HEK293T (cell line): ENCODE data around the gene SCN2B.

Source experiments
- ARNT ChIP-seq: fragments of 450-650 bp; IDR thresholded peaks from 2 replicates; pipeline ENCODE4 v1.6.1; 2017; ENCODE audit warnings: mild to moderate bottlenecking
- BHLHE40 ChIP-seq: fragments of 450-650 bp; IDR thresholded peaks from 2 replicates; pipeline ENCODE4 v1.6.1; 2016; ENCODE audit warnings: mild to moderate bottlenecking, moderate library complexity, borderline replicate concordance
- CTBP1 ChIP-seq: fragments of 450-650 bp; IDR thresholded peaks from 2 replicates; pipeline ENCODE4 v1.6.1; 2016; ENCODE audit warnings: borderline replicate concordance
- ELF4 ChIP-seq: fragments of 450-650 bp; IDR thresholded peaks from 2 replicates; pipeline ENCODE4 v1.6.1; 2017; ENCODE audit warnings: antibody characterized with exemption
- FOXA1 ChIP-seq: fragments of 450-650 bp; IDR thresholded peaks from 2 replicates; pipeline ENCODE4 v1.6.1; 2016; ENCODE audit warnings: mild to moderate bottlenecking
- FOXK2 ChIP-seq: fragments of 450-650 bp; IDR thresholded peaks from 2 replicates; pipeline ENCODE4 v1.6.1; 2016; ENCODE audit warnings: mild to moderate bottlenecking
- HDGF ChIP-seq: fragments of 450-650 bp; IDR thresholded peaks from 2 replicates; pipeline ENCODE4 v1.6.1; 2017; ENCODE audit warnings: antibody characterized with exemption, borderline replicate concordance
- LEF1 ChIP-seq: fragments of 450-650 bp; IDR thresholded peaks from 2 replicates; pipeline ENCODE4 v1.6.1; 2017; ENCODE audit warnings: mild to moderate bottlenecking, borderline replicate concordance
- NFRKB ChIP-seq: fragments of 450-650 bp; IDR thresholded peaks from 2 replicates; pipeline ENCODE4 v1.6.1; 2016; ENCODE audit warnings: mild to moderate bottlenecking, moderate library complexity
- SP1 ChIP-seq: fragments of 450-650 bp; IDR thresholded peaks from 2 replicates; pipeline ENCODE4 v1.6.1; 2017
- SUZ12 ChIP-seq: fragments of 450-650 bp; IDR thresholded peaks from 2 replicates; pipeline ENCODE4 v1.6.1; 2016; ENCODE audit warnings: mild to moderate bottlenecking
- TARDBP ChIP-seq: fragments of 450-650 bp; IDR thresholded peaks from 2 replicates; pipeline ENCODE4 v1.6.1; 2016
- ZNF384 ChIP-seq: fragments of 450-650 bp; IDR thresholded peaks from 2 replicates; pipeline ENCODE4 v1.6.1; 2016
- TF ChIP-seq, protein P1 (sequence below): fragments of 450-650 bp; IDR thresholded peaks from 2 replicates; pipeline ENCODE4 v1.6.1; 2016

GRCh38 chr11:118162846-118163245 lies 13.6 kb downstream of the SCN2B start:
- TF ChIP-seq FOXK2 (no peak), BHLHE40 (no peak), TARDBP (no peak), ZNF384 (no peak), SP1 (no peak), SUZ12 (no peak), ELF4 (no peak), NFRKB (no peak), ARNT (no peak), HDGF (no peak), LEF1 (no peak), FOXA1 (no peak), CTBP1 (no peak)
- TF ChIP-seq, protein P1, sequence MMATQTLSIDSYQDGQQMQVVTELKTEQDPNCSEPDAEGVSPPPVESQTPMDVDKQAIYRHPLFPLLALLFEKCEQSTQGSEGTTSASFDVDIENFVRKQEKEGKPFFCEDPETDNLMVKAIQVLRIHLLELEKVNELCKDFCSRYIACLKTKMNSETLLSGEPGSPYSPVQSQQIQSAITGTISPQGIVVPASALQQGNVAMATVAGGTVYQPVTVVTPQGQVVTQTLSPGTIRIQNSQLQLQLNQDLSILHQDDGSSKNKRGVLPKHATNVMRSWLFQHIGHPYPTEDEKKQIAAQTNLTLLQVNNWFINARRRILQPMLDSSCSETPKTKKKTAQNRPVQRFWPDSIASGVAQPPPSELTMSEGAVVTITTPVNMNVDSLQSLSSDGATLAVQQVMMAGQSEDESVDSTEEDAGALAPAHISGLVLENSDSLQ = no peak
